ENCODE data around the gene RASA4. TPM values are rescaled to one million over a fixed set of nuclear protein-coding genes. Genes with fewer than 3 reads are reported as not detected.
"Not testable (repeated sequence)": the region's sequence is repeated elsewhere in the genome, so short reads cannot be mapped to it uniquely, and the experiment has no call there.

Gene RASA4
- total and polyA plus RNA-seq, 5 experiments from 2014 or later = 14.2 to 65.1 (median 32.6) TPM

DNA sequence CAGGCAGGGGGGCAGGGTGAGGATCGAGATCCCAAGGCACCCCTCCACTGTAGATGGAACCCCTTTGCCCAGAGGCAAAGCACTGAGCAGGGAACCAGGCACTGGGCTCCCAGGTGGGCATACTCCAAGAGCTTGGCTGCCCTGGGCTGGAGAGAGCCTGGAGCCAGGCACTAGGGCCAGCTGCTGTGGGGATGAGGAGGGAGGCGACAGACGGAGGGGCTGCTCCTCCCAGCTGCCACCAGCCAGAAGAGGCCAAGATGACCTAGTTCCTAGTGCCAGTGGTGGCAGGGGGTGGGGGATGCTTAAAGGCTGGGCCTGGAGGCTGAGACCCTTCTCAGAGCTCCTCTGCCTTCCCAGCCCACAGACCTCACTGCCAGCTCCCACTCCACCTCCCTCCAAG is 1.7 kb downstream of the RASA4 start:
- H3K36me3 Mint-ChIP-seq, H3K27ac Mint-ChIP-seq, H3K4me3 Mint-ChIP-seq, H3K4me1 Mint-ChIP-seq, H3K9me3 Mint-ChIP-seq, DNase-seq, ATAC-seq, H3K27me3 Mint-ChIP-seq, POLR2A ChIA-PET: not testable (repeated sequence)

DNA sequence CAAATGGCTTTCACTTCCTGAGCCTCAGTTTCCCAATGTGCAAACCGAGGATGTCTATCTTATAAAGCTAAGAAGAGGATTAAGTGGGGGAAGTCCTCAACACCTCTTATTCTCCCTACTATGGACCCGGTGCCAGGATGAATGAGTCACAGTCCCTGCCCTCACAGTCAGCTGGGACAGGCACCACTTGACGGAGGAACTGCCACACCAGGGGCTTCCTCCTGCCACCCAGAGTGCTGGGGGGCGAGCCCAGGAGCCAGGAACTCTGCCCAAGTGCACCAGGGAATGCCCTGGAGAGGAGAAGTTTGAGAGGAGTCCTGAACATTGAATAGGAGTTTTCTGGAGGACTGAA is 2.2 kb downstream of the RASA4 start:
- H3K4me1 Mint-ChIP-seq, H3K4me3 Mint-ChIP-seq, H3K27ac Mint-ChIP-seq, H3K36me3 Mint-ChIP-seq, POLR2A ChIA-PET, DNase-seq, H3K9me3 Mint-ChIP-seq, H3K27me3 Mint-ChIP-seq, ATAC-seq: not testable (repeated sequence)

DNA sequence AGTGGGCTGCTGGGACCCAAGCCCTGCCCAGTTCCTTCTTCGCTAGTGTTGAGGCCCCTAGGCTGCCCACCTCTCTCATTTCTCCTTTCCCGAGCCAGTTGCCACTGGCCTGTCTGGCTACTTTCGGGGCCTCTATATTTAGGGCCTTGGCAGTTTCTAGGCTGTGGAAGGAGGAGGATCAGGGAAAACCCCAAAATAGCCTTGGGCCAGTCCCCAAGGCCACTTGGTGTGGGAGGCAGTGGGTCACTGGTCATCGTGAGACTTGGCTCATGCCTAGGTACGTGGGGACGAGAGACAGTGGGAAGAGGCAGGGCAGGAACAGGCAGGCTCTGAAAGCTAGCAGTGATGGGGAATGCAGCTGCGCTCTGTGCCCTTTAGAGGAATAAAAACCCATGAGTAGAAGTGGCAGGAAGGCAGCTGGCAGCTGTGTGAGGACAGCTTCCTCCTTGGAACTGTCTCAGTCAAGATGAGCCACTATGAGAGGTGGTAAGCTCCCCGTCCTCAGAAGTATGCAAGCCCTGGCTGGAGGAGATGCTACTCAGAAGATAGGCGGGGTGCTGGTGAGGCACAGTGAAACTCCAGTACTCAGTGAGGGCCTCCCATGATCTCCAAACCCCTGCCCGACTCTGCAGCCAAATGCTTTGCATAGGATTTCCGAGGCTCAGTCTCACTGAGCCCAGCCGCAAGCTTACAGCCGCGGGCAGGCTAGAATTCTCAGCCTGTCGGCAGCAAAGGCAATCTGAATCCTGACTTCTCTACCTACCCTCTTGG is 2.8 kb downstream of the RASA4 start:
- H3K4me3 Mint-ChIP-seq, H3K9me3 Mint-ChIP-seq, H3K27me3 Mint-ChIP-seq, H3K4me1 Mint-ChIP-seq, H3K27ac Mint-ChIP-seq, POLR2A ChIA-PET, DNase-seq, ATAC-seq, H3K36me3 Mint-ChIP-seq: not testable (repeated sequence)

DNA sequence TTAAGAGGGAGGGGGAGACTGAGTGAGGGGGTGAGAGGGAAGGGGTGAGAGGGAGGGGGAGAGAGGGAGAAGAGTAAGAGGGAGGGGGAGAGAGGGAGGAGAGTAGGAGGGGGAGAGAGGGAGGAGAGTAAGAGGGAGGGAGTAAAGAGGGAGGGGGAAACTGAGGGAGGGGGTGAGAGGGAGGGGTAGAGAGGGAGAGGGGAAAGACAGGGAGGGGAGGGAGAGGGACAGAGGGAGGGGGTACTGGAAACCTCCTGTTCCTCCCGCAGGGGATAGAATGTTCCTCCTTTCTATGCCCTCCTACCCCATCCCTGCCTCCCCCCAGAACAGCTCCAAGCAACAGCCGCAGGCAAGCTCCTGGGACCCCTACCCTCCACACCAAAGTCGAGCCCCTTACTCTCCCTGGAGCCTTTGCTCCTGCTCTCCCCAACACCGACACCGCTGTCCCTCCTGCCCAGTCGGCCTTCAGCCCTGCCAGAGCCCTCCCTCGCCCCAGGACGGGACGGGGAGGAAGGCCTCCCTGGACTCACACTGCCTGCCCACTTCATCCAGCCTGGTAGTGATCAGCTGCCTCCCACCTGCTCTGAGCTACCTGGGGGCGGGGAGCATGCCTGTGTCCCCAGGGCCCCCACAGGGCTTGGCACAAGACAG is 4.8 kb downstream of the RASA4 start:
- POLR2A ChIA-PET, H3K36me3 Mint-ChIP-seq, H3K27me3 Mint-ChIP-seq, H3K9me3 Mint-ChIP-seq, H3K27ac Mint-ChIP-seq, H3K4me1 Mint-ChIP-seq, ATAC-seq: not testable (repeated sequence)
- DNase-seq = peak in 3 of 10 donors; percentile 9 to 51 (median 26)
- peak overlapping the region in 2 of 10 donors; percentile 30 to 60 for H3K4me3 Mint-ChIP-seq

DNA sequence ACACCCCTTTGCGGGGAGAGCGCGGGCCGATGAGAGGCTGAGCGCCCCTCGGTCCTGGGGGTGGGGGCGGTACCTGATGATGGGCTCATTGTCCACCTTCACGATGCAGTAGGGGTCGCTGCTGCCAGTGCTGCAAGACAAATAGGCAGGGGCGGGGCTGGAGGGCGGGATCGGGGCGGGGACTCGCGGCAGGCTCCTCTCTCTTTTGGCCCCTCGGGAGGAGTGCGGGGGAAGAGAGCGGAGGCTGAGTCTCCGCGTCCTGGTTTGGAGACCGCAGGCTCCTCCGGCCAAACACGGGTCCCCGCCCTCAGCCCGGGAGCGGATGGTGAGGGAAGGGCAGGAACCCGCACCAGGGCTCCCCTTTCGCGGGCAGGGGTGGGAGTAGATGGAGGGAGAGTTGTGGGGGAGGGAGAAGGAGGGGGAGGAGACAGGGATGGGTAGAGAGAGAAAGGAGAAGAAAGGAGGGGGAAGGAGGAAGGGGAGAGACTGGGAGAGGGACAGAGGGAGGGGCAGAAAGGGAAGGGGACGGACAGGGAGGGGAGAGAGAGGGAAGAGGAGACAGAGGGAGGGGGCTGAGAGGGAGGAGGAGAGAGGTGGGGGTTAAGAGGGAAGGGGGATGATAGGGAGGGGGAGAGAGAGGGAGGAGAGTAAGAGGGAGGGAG is 5.4 kb downstream of the RASA4 start:
- H3K27ac Mint-ChIP-seq, H3K36me3 Mint-ChIP-seq, H3K9me3 Mint-ChIP-seq, H3K4me1 Mint-ChIP-seq, H3K27me3 Mint-ChIP-seq, POLR2A ChIA-PET, H3K4me3 Mint-ChIP-seq, DNase-seq: not testable (repeated sequence)
- ATAC-seq = peak; percentile 81 to 87

DNA sequence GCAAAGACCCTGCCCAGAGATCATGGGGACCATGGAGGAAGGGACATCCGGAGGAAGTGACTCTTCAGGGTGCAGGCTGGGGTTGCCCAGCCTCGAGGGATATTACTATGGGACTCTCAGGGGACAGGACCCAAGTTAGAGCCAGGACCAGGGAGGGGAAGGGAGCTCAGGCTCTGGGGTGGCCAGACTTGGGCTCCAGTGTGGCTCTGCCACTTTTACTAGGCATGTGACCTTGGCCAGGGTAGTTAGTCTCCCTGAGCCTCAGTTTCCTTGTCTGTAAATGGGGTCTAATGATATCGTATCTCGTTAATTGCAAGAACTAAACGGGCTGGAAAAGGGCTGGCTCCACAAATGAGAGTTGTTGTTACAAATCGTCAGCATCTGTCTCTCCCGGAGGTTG is 6.1 kb downstream of the RASA4 start:
- H3K4me3 Mint-ChIP-seq = not testable (repeated sequence)

DNA sequence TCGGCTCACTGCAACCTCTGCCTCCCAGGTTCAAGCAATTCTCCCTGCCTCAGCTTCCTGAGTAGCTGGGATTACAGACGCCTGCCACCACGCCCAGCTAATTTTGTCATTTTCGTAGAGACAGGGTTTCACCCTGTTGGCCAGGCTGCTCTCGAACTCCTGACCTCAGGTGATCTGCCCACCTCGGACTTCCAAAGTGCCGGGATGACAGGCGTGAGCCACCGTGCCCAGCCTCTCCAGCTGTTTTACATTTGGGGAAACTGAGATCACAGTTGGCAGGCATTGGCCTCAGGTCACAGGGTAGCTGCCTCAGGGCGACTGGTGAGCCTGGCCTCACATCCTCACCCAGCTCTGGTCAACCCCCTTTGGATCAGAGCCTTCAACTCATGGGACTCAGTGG is 6.8 kb downstream of the RASA4 start:
- H3K27me3 Mint-ChIP-seq, ATAC-seq, H3K27ac Mint-ChIP-seq, H3K4me1 Mint-ChIP-seq, POLR2A ChIA-PET, H3K36me3 Mint-ChIP-seq, H3K4me3 Mint-ChIP-seq, H3K9me3 Mint-ChIP-seq: not testable (repeated sequence)
- peak in 1 of 10 donors; percentile 43 for DNase-seq

More for the DNA sequence above, 6.1 kb downstream of the RASA4 start:
- H3K36me3 Mint-ChIP-seq, POLR2A ChIA-PET, H3K4me1 Mint-ChIP-seq, ATAC-seq, H3K27ac Mint-ChIP-seq, DNase-seq, H3K9me3 Mint-ChIP-seq, H3K27me3 Mint-ChIP-seq: not testable (repeated sequence)

DNA sequence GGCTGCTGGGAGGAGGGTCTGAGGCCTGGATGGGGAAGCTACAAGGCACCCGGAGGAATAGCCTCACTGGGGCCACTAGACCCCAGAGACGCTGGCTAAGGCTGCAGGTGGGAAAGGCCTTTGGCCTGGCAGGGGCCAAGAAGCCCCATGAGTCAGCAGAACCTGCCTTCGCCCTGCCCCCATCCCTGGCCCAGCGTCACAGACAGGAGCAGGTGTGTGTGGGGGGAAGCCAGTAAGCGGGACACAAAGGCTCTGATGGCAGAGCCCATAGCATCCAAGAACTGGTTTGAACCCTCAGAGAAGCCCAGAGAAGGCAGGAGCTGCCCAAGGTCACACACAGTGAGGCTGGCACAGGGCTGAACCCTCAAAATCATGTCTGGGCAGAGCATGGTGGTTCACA is 9.7 kb downstream of the RASA4 start:
- H3K9me3 Mint-ChIP-seq, DNase-seq, H3K27ac Mint-ChIP-seq, ATAC-seq, H3K36me3 Mint-ChIP-seq, H3K27me3 Mint-ChIP-seq, POLR2A ChIA-PET, H3K4me3 Mint-ChIP-seq, H3K4me1 Mint-ChIP-seq: not testable (repeated sequence)

DNA sequence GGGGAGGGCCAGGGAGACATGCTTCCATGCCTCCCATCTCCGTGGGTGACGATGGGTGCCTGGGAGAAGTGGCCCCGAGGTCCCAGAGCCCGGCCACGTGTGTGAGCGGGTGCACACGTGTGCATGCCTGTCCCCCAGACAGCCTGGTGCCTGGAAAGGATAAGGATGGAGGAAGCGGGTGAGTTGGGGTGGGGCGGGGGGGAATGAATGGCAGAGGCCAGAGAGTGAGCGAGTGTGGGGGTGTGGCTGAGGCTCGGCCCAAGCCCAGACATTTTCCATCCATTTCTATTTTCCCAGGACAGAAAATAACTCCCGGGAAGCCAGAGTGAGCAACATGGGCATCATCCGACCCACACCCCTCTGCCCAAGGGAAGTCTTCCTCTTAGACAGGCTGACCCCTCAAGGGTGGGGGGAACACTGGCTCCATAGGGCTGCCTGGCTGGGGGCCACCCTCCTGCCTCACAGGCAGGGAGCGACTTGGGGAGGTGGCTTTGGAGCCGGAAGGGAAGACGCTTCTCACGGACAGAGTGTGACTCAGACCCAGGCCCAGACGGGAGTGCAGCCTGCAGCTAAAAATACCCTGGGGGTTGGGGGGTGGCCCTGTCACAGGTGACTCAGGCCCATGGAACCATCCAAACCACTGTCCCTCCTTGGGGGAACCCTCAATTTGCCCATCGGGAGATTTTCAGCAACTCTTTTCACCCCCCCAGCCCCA is 12.0 kb downstream of the RASA4 start:
- ATAC-seq = not testable (repeated sequence)

DNA sequence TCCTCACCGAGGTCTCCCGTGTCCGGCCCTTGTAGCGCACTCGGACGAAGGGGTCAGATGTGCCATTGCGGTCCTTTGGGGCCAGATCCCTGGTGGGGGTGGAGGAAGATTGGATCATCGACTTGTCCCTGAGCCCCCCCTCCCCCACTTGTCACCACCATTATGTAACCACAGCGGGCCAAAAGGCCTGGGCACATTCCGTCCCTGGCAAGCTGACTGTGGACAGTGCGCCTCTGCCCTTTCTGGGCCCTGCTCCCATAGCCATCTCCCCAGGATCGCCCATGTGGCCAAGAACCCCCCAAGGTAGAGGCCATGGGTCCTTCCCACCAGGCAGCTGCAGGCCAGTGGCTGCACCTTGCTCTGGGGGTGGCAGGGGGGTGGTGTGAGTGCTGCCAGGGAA is 14.2 kb downstream of the RASA4 start:
- H3K4me1 Mint-ChIP-seq, H3K36me3 Mint-ChIP-seq, H3K9me3 Mint-ChIP-seq, DNase-seq, H3K27me3 Mint-ChIP-seq, ATAC-seq, H3K4me3 Mint-ChIP-seq, POLR2A ChIA-PET, H3K27ac Mint-ChIP-seq: not testable (repeated sequence)

More for the DNA sequence above, 12.0 kb downstream of the RASA4 start:
- H3K9me3 Mint-ChIP-seq, H3K36me3 Mint-ChIP-seq, H3K27me3 Mint-ChIP-seq, DNase-seq, POLR2A ChIA-PET, H3K4me1 Mint-ChIP-seq, H3K27ac Mint-ChIP-seq, H3K4me3 Mint-ChIP-seq: not testable (repeated sequence)

DNA sequence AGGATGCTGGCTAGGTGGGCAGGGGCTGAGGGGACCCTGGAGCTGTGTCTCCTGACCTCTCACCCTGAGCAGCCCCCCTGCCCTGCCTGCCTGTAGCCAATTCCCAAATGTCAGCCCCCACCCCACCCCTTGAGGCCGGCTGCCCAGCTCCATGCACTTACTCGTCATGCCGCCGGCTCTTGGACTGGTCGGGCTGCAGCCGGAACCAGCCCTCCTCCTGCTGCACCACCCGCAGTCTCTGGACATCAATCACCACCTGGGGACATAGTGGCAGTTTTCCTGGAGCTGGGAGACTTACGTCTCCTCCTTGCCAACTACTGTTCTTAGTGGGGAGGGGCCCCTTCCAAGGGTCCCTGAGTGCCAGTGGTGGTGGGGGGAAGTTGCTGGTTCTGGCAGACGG is 16.9 kb downstream of the RASA4 start:
- ATAC-seq, H3K36me3 Mint-ChIP-seq, POLR2A ChIA-PET, H3K27me3 Mint-ChIP-seq, H3K9me3 Mint-ChIP-seq, H3K4me1 Mint-ChIP-seq, H3K27ac Mint-ChIP-seq, DNase-seq, H3K4me3 Mint-ChIP-seq: not testable (repeated sequence)

DNA sequence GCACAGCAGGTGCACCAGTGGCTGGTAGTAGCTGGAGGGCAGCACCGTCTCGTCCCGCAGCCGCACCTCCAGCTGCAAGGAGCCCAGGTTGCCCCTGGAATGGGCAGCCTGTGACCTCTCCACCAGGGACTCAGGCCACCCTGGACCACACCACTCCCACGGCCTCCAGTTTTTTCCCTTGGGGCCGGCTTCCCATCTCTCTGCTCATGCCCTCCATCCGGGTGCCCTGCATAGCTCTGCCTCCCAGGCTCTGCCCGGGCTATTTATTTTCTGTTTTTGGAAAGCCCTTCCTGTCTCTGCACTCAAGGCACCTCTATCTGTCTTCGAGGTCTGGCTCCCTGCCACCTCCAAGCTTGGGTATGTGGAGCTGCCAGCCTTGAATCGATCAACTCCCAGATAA is 20.5 kb downstream of the RASA4 start:
- H3K9me3 Mint-ChIP-seq, DNase-seq, H3K36me3 Mint-ChIP-seq, H3K4me3 Mint-ChIP-seq, ATAC-seq, H3K27ac Mint-ChIP-seq, H3K4me1 Mint-ChIP-seq, POLR2A ChIA-PET, H3K27me3 Mint-ChIP-seq: not testable (repeated sequence)

DNA sequence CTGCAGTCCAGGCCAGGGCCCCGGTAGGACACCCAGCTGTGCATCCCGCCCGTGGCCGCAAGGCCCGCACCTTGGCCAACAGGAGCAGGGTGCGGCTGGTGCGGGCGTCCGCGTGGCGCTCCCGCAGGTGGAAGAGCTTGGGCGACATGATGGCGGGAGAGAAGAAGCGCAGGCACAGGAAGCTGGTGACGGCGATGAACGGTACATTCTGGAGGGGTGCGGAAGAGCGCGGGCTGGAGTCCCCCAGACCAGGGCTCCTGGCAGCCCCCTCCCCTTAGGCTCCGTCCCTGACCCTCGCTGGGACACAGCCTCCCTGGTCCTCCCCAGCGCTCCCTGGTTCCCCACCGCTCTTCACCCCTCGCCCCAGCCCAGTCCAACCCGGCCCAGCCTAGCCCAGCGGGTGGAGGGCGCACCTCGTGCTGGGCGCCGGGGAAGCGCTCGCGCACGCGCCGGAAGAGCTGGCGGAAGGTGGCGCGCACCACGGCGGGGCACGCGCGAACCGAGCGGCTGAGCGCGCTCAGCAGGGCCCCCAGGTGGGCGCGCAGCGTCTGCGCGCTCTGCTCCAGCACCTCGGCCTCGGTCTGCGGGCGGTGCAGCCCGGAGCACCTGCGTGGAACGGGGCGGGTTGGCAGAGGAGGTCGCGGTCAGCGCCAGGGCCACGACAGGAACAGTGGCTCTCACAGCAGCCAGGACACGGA is 22.8 kb downstream of the RASA4 start:
- H3K4me1 Mint-ChIP-seq, H3K9me3 Mint-ChIP-seq, H3K4me3 Mint-ChIP-seq, H3K36me3 Mint-ChIP-seq, H3K27me3 Mint-ChIP-seq, POLR2A ChIA-PET, H3K27ac Mint-ChIP-seq, DNase-seq: not testable (repeated sequence)
- ATAC-seq = peak; percentile 65 to 74

All from naive thymus-derived CD8-positive, alpha-beta T cell (primary cell).